Suprapubic skin (tissue), 3 donors: ENCODE measurements around the gene VAV1.

Experiments
- POLR2AphosphoS5 ChIP-seq, 3 donors: sonication (generic); formaldehyde crosslinking; IDR thresholded peaks; one replicate each; pipeline ENCODE4 v1.6.1; 2017; ENCODE audit warnings: antibody characterized with exemption in 3 of 3
- TF ChIP-seq, protein P1 (sequence below), 2 donors: fragments of 200-600 bp in 1 of 2; fragments of 450-650 bp in 1 of 2; sonication (generic) in 1 of 2; IDR thresholded peaks; one replicate each; pipeline ENCODE4 v1.5.1; 2016 to 2019; ENCODE audit warnings: antibody characterized with exemption in 2 of 2, mild to moderate bottlenecking in 1 of 2, moderate library complexity in 1 of 2

DNA sequence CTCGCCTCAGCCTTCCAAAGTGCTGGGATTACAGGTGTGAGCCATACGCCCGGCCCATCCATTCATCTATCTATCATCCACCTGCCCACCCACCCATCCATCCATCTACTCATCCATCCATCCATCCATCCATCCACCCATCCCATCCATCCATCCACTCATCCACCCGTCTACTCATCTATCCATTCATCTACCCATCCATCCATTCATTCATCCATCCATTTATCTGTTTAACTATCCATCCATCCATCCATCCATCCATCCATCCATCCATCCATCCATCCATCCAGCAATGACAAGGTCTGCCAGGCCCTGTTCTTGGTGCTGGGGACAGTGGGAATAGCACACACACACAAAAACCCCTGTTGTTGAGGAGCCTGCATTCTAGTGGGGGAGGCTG lies 4.5 kb downstream of the VAV1 start:
- no peak for TF ChIP-seq POLR2AphosphoS5 (IDR thresholded peaks at IDR 0.05)
- TF ChIP-seq, protein P1, sequence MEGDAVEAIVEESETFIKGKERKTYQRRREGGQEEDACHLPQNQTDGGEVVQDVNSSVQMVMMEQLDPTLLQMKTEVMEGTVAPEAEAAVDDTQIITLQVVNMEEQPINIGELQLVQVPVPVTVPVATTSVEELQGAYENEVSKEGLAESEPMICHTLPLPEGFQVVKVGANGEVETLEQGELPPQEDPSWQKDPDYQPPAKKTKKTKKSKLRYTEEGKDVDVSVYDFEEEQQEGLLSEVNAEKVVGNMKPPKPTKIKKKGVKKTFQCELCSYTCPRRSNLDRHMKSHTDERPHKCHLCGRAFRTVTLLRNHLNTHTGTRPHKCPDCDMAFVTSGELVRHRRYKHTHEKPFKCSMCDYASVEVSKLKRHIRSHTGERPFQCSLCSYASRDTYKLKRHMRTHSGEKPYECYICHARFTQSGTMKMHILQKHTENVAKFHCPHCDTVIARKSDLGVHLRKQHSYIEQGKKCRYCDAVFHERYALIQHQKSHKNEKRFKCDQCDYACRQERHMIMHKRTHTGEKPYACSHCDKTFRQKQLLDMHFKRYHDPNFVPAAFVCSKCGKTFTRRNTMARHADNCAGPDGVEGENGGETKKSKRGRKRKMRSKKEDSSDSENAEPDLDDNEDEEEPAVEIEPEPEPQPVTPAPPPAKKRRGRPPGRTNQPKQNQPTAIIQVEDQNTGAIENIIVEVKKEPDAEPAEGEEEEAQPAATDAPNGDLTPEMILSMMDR (IDR thresholded peaks at IDR 0.05): no peak
